ENCODE results near the gene RABEPK. TPM values are rescaled to one million over a fixed set of nuclear protein-coding genes. Genes with fewer than 3 reads are reported as not detected.
"Not testable (repeated sequence)": the region's sequence is repeated elsewhere in the genome, so short reads cannot be mapped to it uniquely, and the experiment has no call there.

RABEPK gene
- polyA plus RNA-seq, 1 donor (not counting 4 experiments of a cell fraction or from before 2014, with no cell fraction given): 33.4 TPM

DNA sequence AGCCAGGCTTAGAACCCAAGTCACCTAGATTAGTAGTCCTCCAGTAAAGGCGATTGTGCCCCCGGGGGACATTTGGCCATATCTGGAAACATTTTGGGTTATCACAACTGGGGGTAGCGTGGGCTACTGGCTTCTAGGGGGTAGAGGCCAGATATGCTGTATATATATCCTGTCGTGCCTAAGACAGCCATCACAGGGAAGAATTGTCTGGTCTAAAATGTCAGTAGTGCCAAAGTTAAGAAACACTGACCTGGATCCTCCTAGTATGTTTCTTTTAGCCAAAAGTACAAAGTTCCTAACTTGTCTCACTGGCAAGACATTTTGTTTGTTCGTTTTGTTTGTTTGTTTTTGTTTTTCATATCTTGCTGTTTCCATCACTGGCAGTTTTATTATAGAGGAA, 13.8 kb downstream of the RABEPK start:
- no peaks in the 10 kb centered on the region for H3K4me1 ChIP-seq (ENCODE audit: control insufficient read depth, extremely low read depth, insufficient read depth, low read length)
- no peak overlapping the region for H3K9ac ChIP-seq (ENCODE audit: control insufficient read depth, extremely low read depth, insufficient read depth, low read length)
- no peak overlapping the region for H3K4me2 ChIP-seq (ENCODE audit: control insufficient read depth, extremely low read depth, insufficient read depth, low read depth, low read length)
- no peaks in the 10 kb centered on the region for H4K20me1 ChIP-seq (ENCODE audit: control insufficient read depth, extremely low read depth, insufficient read depth, low read length)
- DNase-seq (ENCODE audit: low read depth, low spot score) (no peak), FAIRE-seq (no peak)
- no peaks in the 10 kb centered on the region for H3K9me1 ChIP-seq (ENCODE audit: control insufficient read depth, extremely low read depth, insufficient read depth, low read length)
- dilution Hi-C loops (cut with MboI; ENCODE audit: extremely low pct_ligation_motif_present, low sequenced_read_pairs): no loop called here
- H3K79me2 ChIP-seq (ENCODE audit: control insufficient read depth, insufficient read depth, low read length): no peaks in the 10 kb centered on the region
- TF ChIP-seq, protein P1, sequence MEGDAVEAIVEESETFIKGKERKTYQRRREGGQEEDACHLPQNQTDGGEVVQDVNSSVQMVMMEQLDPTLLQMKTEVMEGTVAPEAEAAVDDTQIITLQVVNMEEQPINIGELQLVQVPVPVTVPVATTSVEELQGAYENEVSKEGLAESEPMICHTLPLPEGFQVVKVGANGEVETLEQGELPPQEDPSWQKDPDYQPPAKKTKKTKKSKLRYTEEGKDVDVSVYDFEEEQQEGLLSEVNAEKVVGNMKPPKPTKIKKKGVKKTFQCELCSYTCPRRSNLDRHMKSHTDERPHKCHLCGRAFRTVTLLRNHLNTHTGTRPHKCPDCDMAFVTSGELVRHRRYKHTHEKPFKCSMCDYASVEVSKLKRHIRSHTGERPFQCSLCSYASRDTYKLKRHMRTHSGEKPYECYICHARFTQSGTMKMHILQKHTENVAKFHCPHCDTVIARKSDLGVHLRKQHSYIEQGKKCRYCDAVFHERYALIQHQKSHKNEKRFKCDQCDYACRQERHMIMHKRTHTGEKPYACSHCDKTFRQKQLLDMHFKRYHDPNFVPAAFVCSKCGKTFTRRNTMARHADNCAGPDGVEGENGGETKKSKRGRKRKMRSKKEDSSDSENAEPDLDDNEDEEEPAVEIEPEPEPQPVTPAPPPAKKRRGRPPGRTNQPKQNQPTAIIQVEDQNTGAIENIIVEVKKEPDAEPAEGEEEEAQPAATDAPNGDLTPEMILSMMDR (optimal IDR thresholded peaks at IDR 0.05 in 1 of 3, IDR thresholded peaks at IDR 0.05 in 1 of 3, conservative IDR thresholded peaks at IDR 0.05 in 1 of 3; ENCODE audit: extremely low read depth in 1 of 3, insufficient read depth in 2 of 3, low read length in 3 of 3): no peak
- TF ChIP-seq EZH2 (IDR thresholded peaks at IDR 0.05; ENCODE audit: low read length): no peak
- H3K9me3 ChIP-seq (ENCODE audit: control insufficient read depth, low read depth, low read length): no peaks in the 10 kb centered on the region
- H2AFZ ChIP-seq (ENCODE audit: control insufficient read depth, low read length): no peak overlapping the region
- H3K4me3 ChIP-seq (ENCODE audit: control insufficient read depth in 2 of 3, extremely low read depth in 1 of 3, insufficient read depth in 2 of 3, low read depth in 1 of 3, low read length in 3 of 3): no peak overlapping the region
- H3K27ac ChIP-seq (ENCODE audit: control insufficient read depth, insufficient read depth, low read length): no peak overlapping the region
- H3K36me3 ChIP-seq (ENCODE audit: control insufficient read depth in 2 of 2, extremely low read depth in 1 of 2, insufficient read depth in 2 of 2, low read length in 2 of 2): peaks cover 3 to 4% of the 10 kb centered on the region in 2 experiments
- no peaks in the 10 kb centered on the region for H3K27me3 ChIP-seq (ENCODE audit: control insufficient read depth, extremely low read depth, insufficient read depth, low read length)

GRCh38 chr9:125218621-125219020, 18.3 kb downstream of the RABEPK start:
- Histone ChIP-seq H3K9me3 (ENCODE audit: control insufficient read depth, low read depth, low read length) (no peaks in the 10 kb centered on the region), H3K36me3 (ENCODE audit: control insufficient read depth in 2 of 2, extremely low read depth in 1 of 2, insufficient read depth in 2 of 2, low read length in 2 of 2) (peaks cover 3 to 11% of the 10 kb centered on the region in 2 experiments), H3K4me3 (ENCODE audit: control insufficient read depth in 2 of 3, extremely low read depth in 1 of 3, insufficient read depth in 2 of 3, low read depth in 1 of 3, low read length in 3 of 3) (no peak overlapping the region), H4K20me1 (ENCODE audit: control insufficient read depth, extremely low read depth, insufficient read depth, low read length) (no peaks in the 10 kb centered on the region), H3K9me1 (ENCODE audit: control insufficient read depth, extremely low read depth, insufficient read depth, low read length) (no peaks in the 10 kb centered on the region), H3K4me2 (ENCODE audit: control insufficient read depth, extremely low read depth, insufficient read depth, low read depth, low read length) (no peak overlapping the region), H2AFZ (ENCODE audit: control insufficient read depth, low read length) (no peak overlapping the region), H3K4me1 (ENCODE audit: control insufficient read depth, extremely low read depth, insufficient read depth, low read length) (no peaks in the 10 kb centered on the region), H3K9ac (ENCODE audit: control insufficient read depth, extremely low read depth, insufficient read depth, low read length) (no peak overlapping the region), H3K27ac (ENCODE audit: control insufficient read depth, insufficient read depth, low read length) (no peak overlapping the region), H3K79me2 (ENCODE audit: control insufficient read depth, insufficient read depth, low read length) (no peaks in the 10 kb centered on the region), H3K27me3 (ENCODE audit: control insufficient read depth, extremely low read depth, insufficient read depth, low read length) (no peaks in the 10 kb centered on the region)
- FAIRE-seq (no peak), DNase-seq (ENCODE audit: low read depth, low spot score) (no peak)
- no peak for TF ChIP-seq EZH2 (IDR thresholded peaks at IDR 0.05; ENCODE audit: low read length)
- TF ChIP-seq, protein P1 (optimal IDR thresholded peaks at IDR 0.05 in 1 of 3, IDR thresholded peaks at IDR 0.05 in 1 of 3, conservative IDR thresholded peaks at IDR 0.05 in 1 of 3; ENCODE audit: extremely low read depth in 1 of 3, insufficient read depth in 2 of 3, low read length in 3 of 3): no peak
- dilution Hi-C loops (cut with MboI; ENCODE audit: extremely low pct_ligation_motif_present, low sequenced_read_pairs): no loop called here

DNA sequence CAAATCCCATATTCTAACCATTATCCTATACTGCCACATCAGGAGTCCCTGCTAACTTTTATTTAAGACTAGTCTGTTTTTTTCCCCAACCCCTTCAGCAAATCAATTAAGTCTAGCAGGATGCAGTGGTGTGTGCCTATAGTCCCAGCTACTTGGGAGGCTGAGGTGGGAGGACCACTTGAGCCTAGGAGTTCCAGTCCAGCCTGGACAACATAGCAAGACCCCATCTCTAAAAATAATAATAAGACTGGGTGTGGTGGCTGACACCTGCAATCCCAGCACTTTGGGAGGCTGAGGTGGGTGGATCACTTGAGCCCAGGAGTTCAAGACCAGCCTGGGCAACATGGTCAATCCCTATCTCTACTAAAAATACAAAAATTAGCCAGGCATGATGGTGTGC, 24.5 kb downstream of the RABEPK start:
- H3K9me1 ChIP-seq (ENCODE audit: control insufficient read depth, extremely low read depth, insufficient read depth, low read length); H3K79me2 ChIP-seq (ENCODE audit: control insufficient read depth, insufficient read depth, low read length); H3K4me2 ChIP-seq (ENCODE audit: control insufficient read depth, extremely low read depth, insufficient read depth, low read depth, low read length); H4K20me1 ChIP-seq (ENCODE audit: control insufficient read depth, extremely low read depth, insufficient read depth, low read length); H3K9ac ChIP-seq (ENCODE audit: control insufficient read depth, extremely low read depth, insufficient read depth, low read length); H3K9me3 ChIP-seq (ENCODE audit: control insufficient read depth, low read depth, low read length); H3K4me3 ChIP-seq (ENCODE audit: control insufficient read depth in 2 of 3, extremely low read depth in 1 of 3, insufficient read depth in 2 of 3, low read depth in 1 of 3, low read length in 3 of 3); FAIRE-seq; H3K4me1 ChIP-seq (ENCODE audit: control insufficient read depth, extremely low read depth, insufficient read depth, low read length); DNase-seq (ENCODE audit: low read depth, low spot score); H3K27ac ChIP-seq (ENCODE audit: control insufficient read depth, insufficient read depth, low read length); dilution Hi-C loops (cut with MboI; ENCODE audit: extremely low pct_ligation_motif_present, low sequenced_read_pairs); H2AFZ ChIP-seq (ENCODE audit: control insufficient read depth, low read length); H3K27me3 ChIP-seq (ENCODE audit: control insufficient read depth, extremely low read depth, insufficient read depth, low read length): not testable (repeated sequence)
- peaks cover 5 to 22% of the 10 kb centered on the region in 2 experiments for H3K36me3 ChIP-seq (ENCODE audit: control insufficient read depth in 2 of 2, extremely low read depth in 1 of 2, insufficient read depth in 2 of 2, low read length in 2 of 2)
